ENCODE results near the gene BICD1. TPM values are rescaled to one million over a fixed set of nuclear protein-coding genes. Genes with fewer than 3 reads are reported as not detected.

The BICD1 gene
- total and polyA plus RNA-seq, 2 donors (not counting 1 experiment from before 2014, with no cell fraction given) = 11.1 to 12.4 TPM

- H3K27me3 ChIP-seq (ENCODE audit: control insufficient read depth, insufficient read depth, low read length) = no peaks in the 10 kb centered on the region
- H3K4me1 ChIP-seq (ENCODE audit: control insufficient read depth, extremely low read depth, insufficient read depth, low read length) = no peaks in the 10 kb centered on the region
- H3K36me3 ChIP-seq (ENCODE audit: control insufficient read depth, insufficient read depth, low read length) = no peaks in the 10 kb centered on the region
- H3K27ac ChIP-seq (ENCODE audit: insufficient read depth, low read length) = no peak overlapping the region
- H4K20me1 ChIP-seq (ENCODE audit: control insufficient read depth, extremely low read depth, insufficient read depth, low read length) = no peaks in the 10 kb centered on the region
- no peak for TF ChIP-seq EZH2 (IDR thresholded peaks at IDR 0.05; ENCODE audit: low read length, missing control alignments)
- TF ChIP-seq CTCF (conservative IDR thresholded peaks at IDR 0.05 in 1 of 2, IDR thresholded peaks at IDR 0.05 in 1 of 2; ENCODE audit: low read depth in 1 of 2, low read length in 2 of 2) = no peak
- H3K4me2 ChIP-seq (ENCODE audit: extremely low read depth, insufficient read depth, low read length) = no peak overlapping the region
- DNase-seq (ENCODE audit: low read depth in 2 of 2) = no peak
- no peak overlapping the region for H3K9ac ChIP-seq (ENCODE audit: insufficient read depth, low read length)
- H3K9me3 ChIP-seq (ENCODE audit: control insufficient read depth, insufficient read depth, low read depth, low read length) = no peaks in the 10 kb centered on the region
- H3K4me3 ChIP-seq (replicated peaks in 1 of 4; ENCODE audit: control extremely low read depth in 1 of 4, insufficient read depth in 1 of 4, low read depth in 3 of 4, low read length in 4 of 4) = no peak overlapping the region
- no peaks in the 10 kb centered on the region for H3K79me2 ChIP-seq (ENCODE audit: control insufficient read depth, insufficient read depth, low read length)
- H2AFZ ChIP-seq (ENCODE audit: low read length) = no peak overlapping the region
These were observed 273.0 kb downstream of the BICD1 start for GRCh38 chr12:32379667-32380066.

GRCh38 chr12:32382226-32382625, 275.6 kb downstream of the BICD1 start:
- Histone ChIP-seq H3K4me1 (ENCODE audit: control insufficient read depth, extremely low read depth, insufficient read depth, low read length) (no peaks in the 10 kb centered on the region), H3K79me2 (ENCODE audit: control insufficient read depth, insufficient read depth, low read length) (no peaks in the 10 kb centered on the region), H3K27me3 (ENCODE audit: control insufficient read depth, insufficient read depth, low read length) (no peaks in the 10 kb centered on the region), H3K4me2 (ENCODE audit: extremely low read depth, insufficient read depth, low read length) (no peak overlapping the region), H3K36me3 (ENCODE audit: control insufficient read depth, insufficient read depth, low read length) (no peaks in the 10 kb centered on the region), H3K9ac (ENCODE audit: insufficient read depth, low read length) (no peak overlapping the region), H4K20me1 (ENCODE audit: control insufficient read depth, extremely low read depth, insufficient read depth, low read length) (no peaks in the 10 kb centered on the region), H3K9me3 (ENCODE audit: control insufficient read depth, insufficient read depth, low read depth, low read length) (no peaks in the 10 kb centered on the region), H3K4me3 (replicated peaks in 1 of 4; ENCODE audit: control extremely low read depth in 1 of 4, insufficient read depth in 1 of 4, low read depth in 3 of 4, low read length in 4 of 4) (no peak overlapping the region), H3K27ac (ENCODE audit: insufficient read depth, low read length) (no peak overlapping the region), H2AFZ (ENCODE audit: low read length) (no peak overlapping the region)
- DNase-seq (ENCODE audit: low read depth in 2 of 2) = no peak
- TF ChIP-seq CTCF (conservative IDR thresholded peaks at IDR 0.05 in 1 of 2, IDR thresholded peaks at IDR 0.05 in 1 of 2; ENCODE audit: low read depth in 1 of 2, low read length in 2 of 2) (no peak), EZH2 (IDR thresholded peaks at IDR 0.05; ENCODE audit: low read length, missing control alignments) (no peak)

GRCh38 chr12:32390572-32391219, 284.0 kb downstream of the BICD1 start:
- Histone ChIP-seq H3K9me3 (ENCODE audit: control insufficient read depth, insufficient read depth, low read depth, low read length) (no peaks in the 10 kb centered on the region), H3K36me3 (ENCODE audit: control insufficient read depth, insufficient read depth, low read length) (no peaks in the 10 kb centered on the region), H3K9ac (ENCODE audit: insufficient read depth, low read length) (no peak overlapping the region), H3K27me3 (ENCODE audit: control insufficient read depth, insufficient read depth, low read length) (no peaks in the 10 kb centered on the region), H3K4me1 (ENCODE audit: control insufficient read depth, extremely low read depth, insufficient read depth, low read length) (no peaks in the 10 kb centered on the region), H3K4me3 (replicated peaks in 1 of 4; ENCODE audit: control extremely low read depth in 1 of 4, insufficient read depth in 1 of 4, low read depth in 3 of 4, low read length in 4 of 4) (peak overlapping the region in 3 of 4 experiments; percentile 11 to 39 (median 12)), H3K79me2 (ENCODE audit: control insufficient read depth, insufficient read depth, low read length) (no peaks in the 10 kb centered on the region), H3K27ac (ENCODE audit: insufficient read depth, low read length) (no peak overlapping the region), H2AFZ (ENCODE audit: low read length) (peak overlapping the region; percentile 24), H3K4me2 (ENCODE audit: extremely low read depth, insufficient read depth, low read length) (peak overlapping the region; percentile 58), H4K20me1 (ENCODE audit: control insufficient read depth, extremely low read depth, insufficient read depth, low read length) (no peaks in the 10 kb centered on the region)
- peak in 1 of 2 donors; percentile 20 for DNase-seq (ENCODE audit: low read depth in 2 of 2)
- TF ChIP-seq CTCF (conservative IDR thresholded peaks at IDR 0.05 in 1 of 2, IDR thresholded peaks at IDR 0.05 in 1 of 2; ENCODE audit: low read depth in 1 of 2, low read length in 2 of 2) = no peak
- no peak for TF ChIP-seq EZH2 (IDR thresholded peaks at IDR 0.05; ENCODE audit: low read length, missing control alignments)
